GM19193 (cell line): ENCODE measurements around the gene CSF3.

ENCODE experiments used
- POLR2A ChIP-seq: IDR thresholded peaks from 4 replicates; pipeline ENCODE4 v1.6.1; 2011; ENCODE audit not compliant: insufficient read depth, insufficient read length; ENCODE audit errors: extremely low read depth

Gene CSF3

GRCh38 chr17:40015005-40015997, at the start of gene CSF3:
Gene CSF3 (plus strand): TSS chr17:40015440. CDS start chr17:40015475, 35 bp downstream.
- no peak for TF ChIP-seq POLR2A

- TF ChIP-seq POLR2A, result no peak
These were observed 48.5 kb upstream of the CSF3 start for GRCh38 chr17:39966771-39967170.

GRCh38 chr17:39968761-39969160, 46.5 kb upstream of the CSF3 start:
- TF ChIP-seq POLR2A, result no peak

- TF ChIP-seq POLR2A, result no peak
These were observed 45.9 kb upstream of the CSF3 start for GRCh38 chr17:39969375-39969774.

- TF ChIP-seq POLR2A, result no peak
These were observed 45.0 kb upstream of the CSF3 start for GRCh38 chr17:39970157-39970692.

GRCh38 chr17:39971076-39971603, 44.1 kb upstream of the CSF3 start:
- no peak for TF ChIP-seq POLR2A

- TF ChIP-seq POLR2A, result no peak
These were observed 43.0 kb upstream of the CSF3 start for GRCh38 chr17:39972271-39972670.

- no peak for TF ChIP-seq POLR2A
These were observed 41.7 kb upstream of the CSF3 start for GRCh38 chr17:39973496-39973895.

GRCh38 chr17:39974433-39974832, 40.8 kb upstream of the CSF3 start:
- no peak for TF ChIP-seq POLR2A

- no peak for TF ChIP-seq POLR2A
These were observed 39.4 kb upstream of the CSF3 start for GRCh38 chr17:39975801-39976200.

- TF ChIP-seq POLR2A, result no peak
These were observed 36.1 kb upstream of the CSF3 start for GRCh38 chr17:39979016-39979670.

- no peak for TF ChIP-seq POLR2A
These were observed 35.3 kb upstream of the CSF3 start for GRCh38 chr17:39979893-39980350.

- TF ChIP-seq POLR2A, result peak; percentile 70
These were observed 34.7 kb upstream of the CSF3 start, which contains the start of gene PSMD3 for GRCh38 chr17:39980351-39981206. Gene PSMD3 (plus strand): TSS chr17:39980807. CDS start chr17:39980971, 164 bp downstream.

GRCh38 chr17:39981207-39981741, 34.0 kb upstream of the CSF3 start:
- TF ChIP-seq POLR2A, result no peak

- TF ChIP-seq POLR2A, result no peak
These were observed 33.4 kb upstream of the CSF3 start for GRCh38 chr17:39981766-39982375.
